Activated effector memory CD4-positive, alpha-beta T cell treated with anti-CD3 and anti-CD28 coated beads, Interleukin-2, amount 50 U/mL, for 16 hours (primary cell): ENCODE results near the gene RNF220.

ENCODE experiments used
- DNase-seq: peaks from one replicate; pipeline ENCODE4 v3.0.0-alpha.2; 2020

Gene RNF220

GRCh38 chr1:44661781-44662682, 257.0 kb downstream of the RNF220 start:
- DNase-seq, result no peak

GRCh38 chr1:44662683-44663030, 257.6 kb downstream of the RNF220 start:
- no peak for DNase-seq

GRCh38 chr1:44663417-44663816, 258.4 kb downstream of the RNF220 start:
- DNase-seq, result no peak

- DNase-seq, result peak; percentile 76
Measured at GRCh38 chr1:44664730-44665370, 259.8 kb downstream of the RNF220 start.

GRCh38 chr1:44666719-44667118, 261.7 kb downstream of the RNF220 start:
- DNase-seq, result peak; percentile 6

GRCh38 chr1:44670751-44671640, 265.9 kb downstream of the RNF220 start:
- DNase-seq, result no peak

- no peak for DNase-seq
Measured at GRCh38 chr1:44672254-44672955, 267.4 kb downstream of the RNF220 start.

GRCh38 chr1:44672961-44673674, 268.1 kb downstream of the RNF220 start:
- DNase-seq, result no peak

- no peak for DNase-seq
Measured at GRCh38 chr1:44673675-44674112, 268.6 kb downstream of the RNF220 start.

GRCh38 chr1:44674113-44675000, 269.3 kb downstream of the RNF220 start, which contains the start of the genes ARMH1 and TMEM53:
ARMH1 (plus strand) TSS chr1:44674714; CDS start chr1:44689698, 14,984 bp downstream.
TMEM53 (minus strand) TSS chr1:44674481; CDS start chr1:44674391, 90 bp downstream.
- DNase-seq, result peak; percentile 98

GRCh38 chr1:44675186-44675585, 270.1 kb downstream of the RNF220 start:
- no peak for DNase-seq

- no peak for DNase-seq
Measured at GRCh38 chr1:44676484-44677200, 271.6 kb downstream of the RNF220 start.

- DNase-seq, result no peak
Measured at GRCh38 chr1:44677201-44677766, 272.2 kb downstream of the RNF220 start.

- DNase-seq, result no peak
Measured at GRCh38 chr1:44678120-44678519, 273.1 kb downstream of the RNF220 start.

GRCh38 chr1:44678626-44679025, 273.6 kb downstream of the RNF220 start:
- DNase-seq, result no peak

GRCh38 chr1:44679468-44679867, 274.4 kb downstream of the RNF220 start:
- DNase-seq, result no peak

GRCh38 chr1:44681905-44682882, 277.1 kb downstream of the RNF220 start:
- DNase-seq, result no peak

- DNase-seq, result no peak
Measured at GRCh38 chr1:44682883-44683265, 277.8 kb downstream of the RNF220 start.
